Endothelial cell of umbilical vein (primary cell): ENCODE data around the gene HSD17B8. TPM values are rescaled to one million over a fixed set of nuclear protein-coding genes. Genes with fewer than 3 reads are reported as not detected.

Experiments used
- BruUV-seq: library from RNA; stranded (reverse); fragments of 400-500 nt; replicated peaks from 2 replicates; lab custom pipeline; 2021; lab: Mats Ljungman, UMichigan
- CTCF ChIA-PET: fragments of 300-600, 350-600 bp; sonication (Branson Sonifier 250); formaldehyde crosslinking; loops from one replicate; lab custom pipeline; 2021; ENCODE audit warnings: antibody characterized with exemption, inconsistent platforms; lab: Charles Lee
- POLR2A ChIA-PET: fragments of 300-600, 350-600 bp; sonication (Branson Sonifier 250); formaldehyde crosslinking; loops from one replicate; lab custom pipeline; 2021; ENCODE audit warnings: antibody characterized with exemption, inconsistent platforms; lab: Charles Lee
- DNase-seq: peaks from one replicate; pipeline ENCODE4 v3.0.0-alpha.2; 2011; ENCODE audit warnings: low read depth, low spot score
- FAIRE-seq: peaks from 2 replicates; lab custom pipeline; 2011; peaks lifted over from hg19 to GRCh38; lab: Jason Lieb, UNC
- H2AFZ ChIP-seq: 2 replicates; pipeline ENCODE4 v1.6.0; 2012; ENCODE audit warnings: low read depth, low read length, control low read depth, inconsistent platforms
- H3K27ac ChIP-seq: 2 replicates; pipeline ENCODE4 v1.5.1; 2011; ENCODE audit warnings: low read depth, mild to moderate bottlenecking, control low read depth, low read length, moderate library complexity; ENCODE audit not compliant: insufficient read depth
- H3K27me3 ChIP-seq, 2 experiments: 2 replicates each; pipeline versions ENCODE4 v1.6.0 to v1.6.1; 2011; ENCODE audit warnings: low read length in 2 of 2, mixed read lengths in 1 of 2; ENCODE audit not compliant: control insufficient read depth in 2 of 2, insufficient read depth in 2 of 2
- H3K36me3 ChIP-seq, 2 experiments: 2 replicates in 1 of 2; 3 replicates in 1 of 2; pipeline ENCODE4 v1.5.1; 2011; ENCODE audit warnings: low read length in 2 of 2, mild to moderate bottlenecking in 1 of 2, moderate library complexity in 1 of 2; ENCODE audit not compliant: control insufficient read depth in 2 of 2, insufficient read depth in 2 of 2; ENCODE audit errors: extremely low read depth in 1 of 2
- H3K4me1 ChIP-seq: 3 replicates; pipeline ENCODE4 v1.5.1; 2011; ENCODE audit warnings: mild to moderate bottlenecking, low read length; ENCODE audit not compliant: control insufficient read depth, insufficient read depth; ENCODE audit errors: extremely low read depth
- H3K4me2 ChIP-seq: 2 replicates; pipeline ENCODE4 v1.6.1; 2011; ENCODE audit warnings: low read length, control low read depth, mixed read lengths; ENCODE audit not compliant: insufficient read depth
- H3K4me3 ChIP-seq, 3 experiments: fragments of 200-600 bp in 1 of 3; sonication (generic), shearing (Covaris generic) in 1 of 3; replicated peaks in 1 of 3; 2 replicates each; pipeline ENCODE4 v1.5.1; 2011 to 2016; ENCODE audit warnings: control low read depth in 3 of 3, low read length in 3 of 3, mild to moderate bottlenecking in 2 of 3, inconsistent platforms in 1 of 3, low read depth in 1 of 3, moderate library complexity in 1 of 3; ENCODE audit not compliant: insufficient read depth in 1 of 3
- H3K79me2 ChIP-seq: 2 replicates; pipeline ENCODE4 v1.6.0; 2012; ENCODE audit warnings: low read length, inconsistent platforms; ENCODE audit not compliant: control insufficient read depth, insufficient read depth
- H3K9ac ChIP-seq: replicated peaks from 2 replicates; pipeline ENCODE3; 2011; ENCODE audit warnings: low read length, control low read depth; ENCODE audit not compliant: insufficient read depth; ENCODE audit errors: extremely low read depth
- H3K9me1 ChIP-seq: replicated peaks from 3 replicates; pipeline ENCODE4 v1.6.0; 2011; ENCODE audit warnings: mild to moderate bottlenecking, low read length; ENCODE audit not compliant: control insufficient read depth, insufficient read depth; ENCODE audit errors: extremely low read depth
- H3K9me3 ChIP-seq: replicated peaks from 2 replicates; pipeline ENCODE4 v1.5.1; 2012; ENCODE audit warnings: low read length, inconsistent platforms; ENCODE audit not compliant: control insufficient read depth, insufficient read depth
- H4K20me1 ChIP-seq: replicated peaks from 2 replicates; pipeline ENCODE3; 2011; ENCODE audit warnings: mild to moderate bottlenecking, low read length; ENCODE audit not compliant: control insufficient read depth, insufficient read depth; ENCODE audit errors: extremely low read depth
- CTCF ChIP-seq, 2 donors: IDR thresholded peaks; 1 replicate in 1 of 2; 2 replicates in 1 of 2; pipeline ENCODE4 v1.5.1; 2011; ENCODE audit warnings: low read length in 2 of 2, mild to moderate bottlenecking in 2 of 2, moderate library complexity in 2 of 2, control low read depth in 1 of 2, inconsistent platforms in 1 of 2, low read depth in 1 of 2; ENCODE audit not compliant: insufficient read depth in 1 of 2; ENCODE audit errors: extremely low read depth in 1 of 2
- EZH2 ChIP-seq: IDR thresholded peaks from 2 replicates; pipeline ENCODE4 v1.6.1; 2012; ENCODE audit warnings: borderline replicate concordance, low read depth, mild to moderate bottlenecking, moderate library complexity, low read length, inconsistent platforms; ENCODE audit not compliant: severe bottlenecking
- FOS ChIP-seq: IDR thresholded peaks from 2 replicates; pipeline ENCODE4 v1.6.1; 2011; ENCODE audit warnings: mild to moderate bottlenecking, low read length, moderate library complexity, borderline replicate concordance; ENCODE audit not compliant: insufficient read depth
- GATA2 ChIP-seq: IDR thresholded peaks from 2 replicates; pipeline ENCODE4 v1.7.0; 2011; ENCODE audit warnings: low read depth, mild to moderate bottlenecking, moderate library complexity, mixed read lengths, low read length; ENCODE audit not compliant: insufficient read length, insufficient read depth
- JUN ChIP-seq: IDR thresholded peaks from 2 replicates; pipeline ENCODE4 v1.6.1; 2011; ENCODE audit warnings: borderline replicate concordance, low read depth; ENCODE audit not compliant: insufficient read length, insufficient read depth
- MAX ChIP-seq: IDR thresholded peaks from 2 replicates; pipeline ENCODE4 v1.6.1; 2011; ENCODE audit not compliant: insufficient read depth, insufficient read length
- MYC ChIP-seq: IDR thresholded peaks from one replicate; pipeline ENCODE4 v1.6.1; 2011; ENCODE audit warnings: mild to moderate bottlenecking, low read depth, low read length
- POLR2A ChIP-seq: IDR thresholded peaks from 2 replicates; pipeline ENCODE4 v1.6.1; 2012; ENCODE audit warnings: low read depth, mild to moderate bottlenecking, control low read depth, low read length
- POLR2AphosphoS5 ChIP-seq: IDR thresholded peaks from 2 replicates; pipeline ENCODE4 v1.6.1; 2012; ENCODE audit warnings: low read depth, mild to moderate bottlenecking, control low read depth, low read length, moderate library complexity; ENCODE audit not compliant: insufficient read depth
- dilution Hi-C: fragments of 300-500 bp; cut with MboI; formaldehyde crosslinking; loops from one replicate; pipeline ENCODE4 v1.15.0; 2019; ENCODE audit warnings: low sequenced_read_pairs; ENCODE audit not compliant: extremely low pct_ligation_motif_present
- intact Hi-C: fragments of 100-400 bp; cut with micrococcal nuclease; formaldehyde crosslinking; loops from one replicate; pipeline ENCODE4 v1.10.0; 2022
- polyA plus RNA-seq, 4 experiments: library from polyadenylated mRNA; depleted of rRNA in 3 of 4; stranded (reverse) in 3 of 4; unstranded in 1 of 4; fragments of >200 nt; gene quantifications; 2 replicates each; pipeline versions ENCODE4 v1.2.1 to v1.2.3, GENCODE V29; 2011 to 2012; ENCODE audit warnings: missing spikeins in 1 of 4
- total RNA-seq: library from RNA; stranded (reverse); gene quantifications from 2 replicates; pipeline ENCODE4 v1.2.3, GENCODE V29; 2021

HSD17B8 gene
- total and polyA plus RNA-seq, 2 donors (not counting 3 experiments of a cell fraction or from before 2014, with no cell fraction given): 4.0 to 8.2 TPM

- intact Hi-C loops: no loop called here
- ChIA-PET POLR2A (no interaction called here), CTCF (no interaction called here)
- Histone ChIP-seq H3K27me3 (peaks cover 1 to 13% of the 10 kb centered on the region in 2 experiments), H3K9me3 (no peaks in the 10 kb centered on the region), H3K4me2 (no peak overlapping the region), H3K9me1 (no peaks in the 10 kb centered on the region), H3K27ac (no peak overlapping the region), H3K36me3 (no peaks in the 10 kb centered on the region), H3K4me1 (peaks cover 7% of the 10 kb centered on the region), H2AFZ (no peak overlapping the region), H3K4me3 (no peak overlapping the region), H3K9ac (no peak overlapping the region), H3K79me2 (no peaks in the 10 kb centered on the region), H4K20me1 (no peaks in the 10 kb centered on the region)
- FAIRE-seq (no peak), DNase-seq (no peak)
- TF ChIP-seq CTCF (IDR thresholded peaks at IDR 0.05; ENCODE audit: extremely low read depth in 1 of 2, insufficient read depth in 1 of 2, low read depth in 1 of 2, low read length in 2 of 2): no peak
- TF ChIP-seq POLR2AphosphoS5: no peak
- no peak for TF ChIP-seq EZH2
- TF ChIP-seq POLR2A: no peak
- BruUV-seq: no TSS peak
- dilution Hi-C loops: no loop called here
Observed at GRCh38 chr6:33185654-33186187, 18.7 kb upstream of the HSD17B8 start.

GRCh38 chr6:33187809-33188208 is 16.6 kb upstream of the HSD17B8 start:
- dilution Hi-C loops (no loop called here), intact Hi-C loops (no loop called here)
- FAIRE-seq: no peak
- H3K9me3 ChIP-seq: no peaks in the 10 kb centered on the region
- ChIA-PET POLR2A (no interaction called here), CTCF (interaction anchor here (1.0 kb wide), 1 partner anchor 10 kb away, joined by 3 read pairs; no protein-coding TSS in a partner anchor)
- TF ChIP-seq MYC (no peak), EZH2 (no peak), MAX (no peak), CTCF (IDR thresholded peaks at IDR 0.05; ENCODE audit: extremely low read depth in 1 of 2, insufficient read depth in 1 of 2, low read depth in 1 of 2, low read length in 2 of 2) (no peak), FOS (no peak), POLR2AphosphoS5 (no peak), POLR2A (no peak), JUN (no peak), GATA2 (no peak)
- H3K9me1 ChIP-seq: no peaks in the 10 kb centered on the region
- H3K4me3 ChIP-seq: no peak overlapping the region
- no peak overlapping the region for H3K4me2 ChIP-seq
- peaks cover 20 to 28% of the 10 kb centered on the region in 2 experiments for H3K27me3 ChIP-seq
- no peaks in the 10 kb centered on the region for H4K20me1 ChIP-seq
- no peak overlapping the region for H3K27ac ChIP-seq
- H3K36me3 ChIP-seq: no peaks in the 10 kb centered on the region
- no peak overlapping the region for H3K9ac ChIP-seq
- H3K4me1 ChIP-seq: peaks cover 11% of the 10 kb centered on the region
- no TSS peak for BruUV-seq
- DNase-seq: no peak
- no peaks in the 10 kb centered on the region for H3K79me2 ChIP-seq
- H2AFZ ChIP-seq: no peak overlapping the region
